IPS-15b (cell line): ENCODE results near the gene KLC4.

ENCODE experiments used
- H3K27me3 ChIP-seq: one replicate; pipeline ENCODE4 v1.6.1; 2013; ENCODE audit warnings: low read length; ENCODE audit not compliant: control insufficient read depth, insufficient read depth
- H3K36me3 ChIP-seq: one replicate; pipeline ENCODE4 v1.6.1; 2013; ENCODE audit warnings: low read length; ENCODE audit not compliant: control insufficient read depth, insufficient read depth
- H3K4me1 ChIP-seq: one replicate; pipeline ENCODE4 v1.6.1; 2013; ENCODE audit warnings: mild to moderate bottlenecking, low read length; ENCODE audit not compliant: control insufficient read depth, insufficient read depth
- H3K4me3 ChIP-seq: one replicate; pipeline ENCODE4 v1.5.1; 2013; ENCODE audit warnings: low read depth, low read length
- H3K9ac ChIP-seq: one replicate; pipeline ENCODE4 v1.6.1; 2013; ENCODE audit warnings: low read depth, mild to moderate bottlenecking, low read length
- H3K9me3 ChIP-seq: one replicate; pipeline ENCODE4 v1.6.1; 2013; ENCODE audit warnings: mild to moderate bottlenecking, low read length; ENCODE audit not compliant: control insufficient read depth, insufficient read depth

The KLC4 gene

DNA sequence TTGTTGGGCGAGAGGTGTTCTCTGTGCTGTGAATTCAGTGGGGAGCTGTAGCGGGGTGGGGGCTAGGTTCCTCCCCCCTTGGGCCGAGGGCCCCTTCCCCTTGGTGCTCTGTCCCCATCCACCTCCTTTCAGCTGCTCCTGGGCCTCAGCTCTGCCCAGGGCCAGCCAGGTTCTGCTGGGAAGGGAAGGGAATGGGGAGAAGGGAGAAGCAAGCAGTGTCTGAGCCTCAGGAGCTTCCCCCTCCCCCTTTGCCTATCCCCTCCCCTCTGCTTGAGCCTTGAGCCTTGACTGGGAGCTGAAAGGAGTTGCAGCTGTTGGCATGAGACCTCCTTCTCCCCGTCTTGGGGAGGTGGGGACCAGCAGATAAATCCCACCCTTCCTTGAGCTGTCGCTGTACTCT, 38.6 kb upstream of the KLC4 start:
- H3K4me1 ChIP-seq, result no peaks in the 10 kb centered on the region
- H3K27me3 ChIP-seq, result no peaks in the 10 kb centered on the region
- H3K36me3 ChIP-seq, result peaks cover 36% of the 10 kb centered on the region
- H3K9me3 ChIP-seq, result no peaks in the 10 kb centered on the region
- H3K9ac ChIP-seq, result peak overlapping the region; percentile 88
- H3K4me3 ChIP-seq, result peak overlapping the region; percentile 100

DNA sequence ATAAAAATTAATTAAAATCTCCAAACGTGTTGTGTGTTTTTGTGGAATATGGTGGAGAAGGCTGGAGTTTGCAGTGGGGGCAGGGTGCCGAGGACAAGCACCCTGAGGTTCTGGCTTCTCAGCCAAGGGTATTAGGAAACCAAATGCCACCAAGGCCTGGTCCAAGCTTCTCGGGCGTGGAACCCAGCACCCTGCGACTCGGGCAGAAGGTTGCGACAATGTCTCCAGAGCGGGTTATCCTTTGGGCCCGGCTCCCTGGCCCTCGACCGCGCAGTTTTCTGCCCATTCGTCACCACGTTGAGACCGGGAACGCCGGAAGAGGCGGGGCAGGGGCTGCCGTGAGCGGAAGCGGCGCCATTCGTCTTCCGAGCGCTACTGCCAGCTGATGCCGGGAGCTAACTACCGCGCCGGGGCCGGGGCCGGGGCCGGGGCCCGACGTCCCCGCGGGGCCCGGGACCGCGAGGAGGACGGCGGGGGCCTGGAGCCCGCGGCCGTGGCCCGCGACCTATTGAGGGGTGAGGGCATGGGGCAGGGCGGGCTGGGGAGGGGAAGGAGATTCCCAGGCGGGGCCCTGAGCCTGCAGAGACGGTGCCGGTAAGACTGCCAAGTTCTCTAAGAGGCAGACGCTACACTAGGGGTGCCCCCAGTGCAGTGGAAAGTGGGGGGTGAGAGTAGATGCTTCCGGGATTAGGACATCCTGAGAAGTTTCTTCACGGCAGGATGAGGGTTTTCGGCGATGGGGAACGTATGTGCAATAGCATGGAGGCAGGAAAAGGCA, 38.0 kb upstream of the KLC4 start, which contains the start of gene RRP36:
Gene RRP36 (plus strand): TSS at position 354 of the 778 bp plus-strand sequence. CDS start 32 bp downstream, at position 386.
- peaks cover 42% of the 10 kb centered on the region for H3K36me3 ChIP-seq
- peak within 1 kb of the TSS; percentile 99 for H3K9ac ChIP-seq

DNA sequence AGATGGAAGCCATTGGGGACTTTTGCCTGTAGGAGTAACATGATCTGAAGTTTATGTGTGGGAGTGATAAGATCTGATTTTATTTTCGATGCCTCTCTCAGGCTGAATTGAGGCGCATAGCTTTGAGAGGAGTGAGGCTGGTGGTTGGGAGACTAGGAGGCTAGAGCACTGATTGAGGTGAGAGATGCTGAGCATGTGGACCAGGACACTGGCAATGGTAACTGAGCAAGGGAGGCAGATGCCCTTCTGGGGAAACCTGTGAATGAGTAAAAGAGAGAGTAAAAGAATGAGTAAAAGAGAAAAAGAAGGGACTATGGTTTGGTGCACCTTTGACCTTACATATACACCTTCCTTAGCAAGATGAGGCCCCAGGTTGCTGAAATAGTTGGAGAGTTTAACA, 35.0 kb upstream of the KLC4 start:
- H3K4me3 ChIP-seq, result no peak overlapping the region
- H3K27me3 ChIP-seq, result no peaks in the 10 kb centered on the region
- H3K9me3 ChIP-seq, result no peaks in the 10 kb centered on the region
- no peaks in the 10 kb centered on the region for H3K4me1 ChIP-seq
- H3K9ac ChIP-seq, result no peak overlapping the region
- H3K36me3 ChIP-seq, result peaks cover 43% of the 10 kb centered on the region

More for the DNA sequence above, 38.0 kb upstream of the KLC4 start, which contains the start of gene RRP36:
- Histone ChIP-seq H3K9me3 (no peaks in the 10 kb centered on the region), H3K27me3 (no peaks in the 10 kb centered on the region), H3K4me3 (peak within 1 kb of the TSS; percentile 100), H3K4me1 (no peaks in the 10 kb centered on the region)

DNA sequence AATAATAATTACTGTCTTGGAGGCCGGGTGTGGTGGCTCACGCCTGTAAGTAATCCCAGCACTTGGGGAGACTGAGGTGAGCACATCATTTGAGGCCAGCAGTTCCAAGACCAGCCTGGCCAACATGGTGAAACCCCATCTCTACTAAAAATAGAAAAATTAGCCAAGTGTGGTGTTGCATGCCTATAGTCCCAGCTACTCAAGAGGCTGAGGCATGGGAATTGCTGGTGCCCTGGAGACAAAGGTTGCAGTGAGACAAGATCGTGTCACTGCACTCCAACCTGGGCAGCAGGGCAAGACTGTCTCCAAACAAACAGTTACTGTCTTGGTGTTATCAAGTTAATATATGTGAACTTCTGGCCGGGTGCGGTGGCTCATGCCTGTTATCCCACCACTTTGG, 33.1 kb upstream of the KLC4 start:
- H3K27me3 ChIP-seq, result no peaks in the 10 kb centered on the region
- no peaks in the 10 kb centered on the region for H3K4me1 ChIP-seq
- H3K9me3 ChIP-seq, result no peaks in the 10 kb centered on the region
- no peak overlapping the region for H3K9ac ChIP-seq
- no peak overlapping the region for H3K4me3 ChIP-seq
- peaks cover 49% of the 10 kb centered on the region for H3K36me3 ChIP-seq

DNA sequence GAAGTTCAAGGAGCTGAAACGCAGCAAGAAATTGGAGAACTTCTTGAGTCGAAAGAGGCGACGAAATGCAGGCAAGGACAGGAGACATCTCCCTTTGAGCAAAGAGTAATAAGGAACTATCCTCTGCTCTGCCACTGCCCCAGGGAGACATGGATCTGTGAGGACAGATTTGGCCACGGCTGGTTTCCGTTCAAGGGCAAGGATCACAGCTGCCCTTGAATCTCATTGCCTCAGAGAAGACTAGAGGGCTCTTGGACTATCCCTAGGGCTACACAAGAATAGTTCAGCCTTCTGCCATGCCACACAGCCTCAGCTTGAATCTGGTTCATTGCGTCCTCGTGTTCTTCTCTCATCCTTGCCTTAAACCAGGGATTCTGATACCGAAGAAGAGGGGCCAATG, 30.3 kb upstream of the KLC4 start:
- Histone ChIP-seq H3K9ac (no peak overlapping the region), H3K4me3 (no peak overlapping the region), H3K9me3 (no peaks in the 10 kb centered on the region), H3K27me3 (no peaks in the 10 kb centered on the region), H3K36me3 (peaks cover 48% of the 10 kb centered on the region), H3K4me1 (no peaks in the 10 kb centered on the region)

DNA sequence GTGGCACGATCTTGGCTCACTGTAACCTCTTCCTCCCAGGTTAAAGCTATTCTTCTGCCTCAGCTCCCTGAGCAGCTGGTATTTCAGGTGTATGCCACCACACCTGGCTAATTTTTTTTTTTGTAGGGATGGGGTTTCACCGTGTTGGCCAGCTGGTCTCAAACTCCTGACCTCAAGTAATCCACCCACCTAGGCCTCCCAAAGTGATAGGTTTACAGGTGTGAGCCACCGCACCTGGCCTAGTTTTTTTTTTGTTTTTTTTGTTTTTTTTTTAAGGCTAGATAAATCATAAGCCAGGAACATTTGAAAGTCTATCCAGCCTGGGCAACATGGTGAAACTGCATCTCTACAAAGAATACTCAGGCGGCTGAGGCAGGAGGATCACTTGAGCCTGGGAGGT, 27.1 kb upstream of the KLC4 start:
- no peak overlapping the region for H3K9ac ChIP-seq
- no peaks in the 10 kb centered on the region for H3K27me3 ChIP-seq
- no peaks in the 10 kb centered on the region for H3K9me3 ChIP-seq
- no peak overlapping the region for H3K4me3 ChIP-seq
- H3K4me1 ChIP-seq, result no peaks in the 10 kb centered on the region
- peaks cover 30% of the 10 kb centered on the region for H3K36me3 ChIP-seq

DNA sequence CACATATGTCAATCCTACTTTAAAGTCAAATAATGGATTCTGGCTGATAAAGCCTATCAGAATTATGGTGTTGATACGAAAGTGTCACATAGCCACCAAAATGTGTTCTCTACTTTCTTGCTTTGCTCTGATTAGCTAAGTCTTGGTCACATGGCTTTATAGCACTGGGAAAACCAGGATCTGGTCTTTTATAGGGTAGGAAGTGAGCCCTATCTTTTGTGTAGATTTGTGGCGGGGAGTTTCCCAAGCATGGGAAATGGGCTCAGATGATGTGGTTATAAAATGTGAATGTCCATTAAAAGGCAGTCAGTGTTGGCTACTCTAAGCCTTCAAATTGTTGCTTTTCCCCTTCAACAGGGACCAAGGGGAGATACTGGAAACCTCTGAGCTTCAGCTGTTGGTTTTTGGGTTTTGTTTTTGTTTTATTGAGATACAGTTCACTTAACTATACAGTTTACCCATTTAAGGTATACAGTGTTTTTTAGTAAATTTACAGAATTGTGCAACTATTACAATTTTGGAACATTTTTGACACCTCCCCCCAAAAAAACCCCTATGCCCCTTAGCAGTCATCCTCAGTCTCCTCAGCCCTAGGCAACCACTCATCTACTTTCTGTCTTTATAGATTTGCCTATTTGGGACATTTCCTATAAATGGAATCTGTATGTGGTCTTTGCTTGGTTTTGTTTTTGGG, 25.8 kb upstream of the KLC4 start:
- Histone ChIP-seq H3K27me3 (no peaks in the 10 kb centered on the region), H3K4me3 (no peak overlapping the region), H3K9ac (no peak overlapping the region), H3K4me1 (no peaks in the 10 kb centered on the region), H3K9me3 (no peaks in the 10 kb centered on the region), H3K36me3 (peaks cover 31% of the 10 kb centered on the region)

DNA sequence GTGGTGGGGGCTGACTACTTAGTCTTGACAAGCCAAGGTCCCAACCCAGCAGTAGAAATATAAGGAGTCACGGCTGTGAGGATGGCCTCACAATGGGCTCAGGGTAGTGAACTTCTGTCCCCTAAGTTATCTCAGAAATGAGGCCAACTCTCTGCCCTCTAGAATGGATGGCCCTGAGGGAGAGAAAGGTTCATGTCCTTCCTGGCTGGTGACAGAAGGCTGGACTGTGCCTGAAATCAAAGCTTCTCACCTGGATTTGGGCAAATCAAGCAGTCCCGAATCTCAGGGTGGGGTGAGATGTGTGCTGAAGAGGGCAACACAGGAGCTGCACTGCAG, 25.3 kb upstream of the KLC4 start:
- Histone ChIP-seq H3K27me3 (no peaks in the 10 kb centered on the region), H3K9me3 (no peaks in the 10 kb centered on the region), H3K36me3 (peaks cover 29% of the 10 kb centered on the region), H3K4me3 (no peak overlapping the region), H3K4me1 (no peaks in the 10 kb centered on the region), H3K9ac (no peak overlapping the region)

DNA sequence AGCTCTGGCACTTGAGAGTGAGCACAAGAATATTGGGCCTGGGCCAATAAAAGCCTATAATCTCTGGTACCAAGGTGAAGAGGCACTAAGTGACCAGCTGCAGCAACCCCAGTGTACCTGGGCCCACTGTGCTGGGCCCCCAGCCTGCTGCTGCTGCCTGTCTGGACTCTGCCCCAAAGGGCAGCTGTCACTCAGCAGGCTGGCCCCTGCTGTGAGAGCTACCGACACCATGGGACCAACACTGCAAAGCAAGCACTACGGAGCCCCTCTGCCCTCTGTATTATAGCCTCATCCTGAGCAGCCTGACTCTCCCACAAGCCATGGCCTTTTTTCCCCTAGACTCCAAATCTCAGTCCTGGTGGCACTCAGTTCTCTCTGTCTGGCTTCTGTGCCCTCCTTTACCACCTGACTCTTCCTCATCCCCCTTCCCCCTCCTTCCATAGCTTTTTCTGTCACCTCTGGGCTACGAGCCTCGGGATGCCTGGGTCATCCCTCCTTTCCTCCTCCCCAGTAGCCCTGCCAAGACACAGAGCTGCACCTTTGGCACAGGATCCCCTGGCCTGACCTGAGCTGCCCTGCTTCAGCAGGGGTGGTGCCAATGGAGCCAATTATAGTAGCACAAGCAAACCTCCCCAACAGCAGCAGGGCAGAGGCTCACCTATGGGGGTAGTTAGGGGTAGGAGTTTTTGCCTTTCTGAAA, 23.8 kb upstream of the KLC4 start:
- Histone ChIP-seq H3K27me3 (no peaks in the 10 kb centered on the region), H3K4me1 (no peaks in the 10 kb centered on the region), H3K36me3 (peaks cover 26% of the 10 kb centered on the region), H3K4me3 (no peak overlapping the region), H3K9ac (no peak overlapping the region), H3K9me3 (no peaks in the 10 kb centered on the region)

DNA sequence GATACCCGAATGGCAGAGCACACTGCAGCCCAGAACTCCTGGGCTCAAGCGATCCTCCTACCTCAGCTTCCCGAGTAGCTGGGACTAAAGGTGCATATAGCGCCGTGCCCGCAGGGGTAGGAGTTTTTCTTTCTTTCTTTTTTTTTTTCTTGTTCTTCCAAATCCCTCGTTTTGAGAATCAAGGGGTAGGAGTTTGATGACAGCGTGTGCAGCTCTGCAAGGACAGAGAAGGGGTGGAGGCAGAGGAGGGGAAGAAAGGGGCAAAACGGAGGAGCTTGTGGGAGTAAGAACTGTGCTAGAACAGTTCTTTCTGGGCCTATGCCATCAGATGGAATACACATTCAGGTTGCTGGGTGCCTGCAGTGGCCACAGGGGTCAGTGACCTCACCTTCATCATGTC, 22.7 kb upstream of the KLC4 start:
- Histone ChIP-seq H3K9me3 (no peaks in the 10 kb centered on the region), H3K9ac (no peak overlapping the region), H3K36me3 (peaks cover 30% of the 10 kb centered on the region), H3K4me3 (no peak overlapping the region), H3K4me1 (no peaks in the 10 kb centered on the region), H3K27me3 (no peaks in the 10 kb centered on the region)

DNA sequence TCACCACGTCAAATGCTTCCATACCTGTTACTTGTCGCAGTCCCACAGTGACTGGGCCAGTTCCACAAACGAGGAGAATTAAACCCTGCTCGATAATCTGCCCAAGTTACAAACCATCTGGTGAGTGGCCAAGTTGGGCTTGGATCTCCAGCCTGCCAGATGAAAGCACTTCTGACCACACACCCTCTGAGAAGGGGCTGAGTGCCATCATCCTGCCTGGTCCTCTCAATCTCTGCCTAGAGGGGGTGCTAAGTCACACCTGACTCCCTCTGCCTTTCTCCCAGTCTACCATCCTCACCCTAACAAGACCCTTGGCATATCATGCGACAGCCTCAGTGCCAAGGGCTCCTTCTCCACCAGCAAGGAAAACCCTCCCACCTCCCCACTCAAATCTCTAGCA, 22.2 kb upstream of the KLC4 start:
- H3K4me1 ChIP-seq, result no peaks in the 10 kb centered on the region
- no peak overlapping the region for H3K9ac ChIP-seq
- H3K9me3 ChIP-seq, result no peaks in the 10 kb centered on the region
- H3K36me3 ChIP-seq, result peaks cover 30% of the 10 kb centered on the region
- no peak overlapping the region for H3K4me3 ChIP-seq
- H3K27me3 ChIP-seq, result no peaks in the 10 kb centered on the region

DNA sequence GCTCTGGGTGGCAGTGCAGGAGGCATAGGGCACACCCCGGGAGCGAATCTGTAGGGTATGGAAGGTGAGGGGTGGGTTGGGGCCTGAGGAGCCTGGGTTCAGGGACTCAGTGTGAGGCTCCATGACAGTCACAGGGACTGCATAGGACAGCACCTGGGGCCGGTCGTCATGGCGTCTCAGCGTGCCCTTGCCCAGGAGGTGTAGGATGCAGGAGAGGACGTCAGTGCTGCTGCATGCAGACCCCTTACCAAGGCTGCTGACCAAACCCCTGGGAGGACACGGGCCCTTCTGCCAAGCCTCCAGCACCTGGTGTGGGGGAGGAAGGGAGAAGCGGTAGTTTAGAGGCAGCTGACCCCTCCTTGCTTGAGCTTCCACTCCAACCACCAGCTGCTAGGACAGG, 21.7 kb upstream of the KLC4 start:
- Histone ChIP-seq H3K27me3 (no peaks in the 10 kb centered on the region), H3K4me3 (no peak overlapping the region), H3K4me1 (no peaks in the 10 kb centered on the region), H3K36me3 (peaks cover 33% of the 10 kb centered on the region), H3K9ac (no peak overlapping the region), H3K9me3 (no peaks in the 10 kb centered on the region)
